HG03354 (cell line): Measurements from ENCODE around the gene RASEF.

Experiments
- ATAC-seq: cut with Tn5 transposase; IDR thresholded peaks from one replicate; pipeline ENCODE4 v1.9.1; 2021; ENCODE audit warnings: mild to moderate bottlenecking; ENCODE audit not compliant: unreplicated experiment, poor library complexity, severe bottlenecking

RASEF gene

GRCh38 chr9:83060556-83060955 lies 2.4 kb downstream of the RASEF start:
- no peak for ATAC-seq

- ATAC-seq: no peak
These were observed 3.5 kb downstream of the RASEF start for GRCh38 chr9:83059417-83059816.

- ATAC-seq: no peak
These were observed 6.0 kb downstream of the RASEF start for GRCh38 chr9:83056911-83057310.

- ATAC-seq: no peak
These were observed 6.8 kb downstream of the RASEF start for GRCh38 chr9:83056174-83056573.

GRCh38 chr9:83047839-83048775 lies 14.8 kb downstream of the RASEF start:
- ATAC-seq: no peak

- ATAC-seq: no peak
These were observed 19.3 kb downstream of the RASEF start for GRCh38 chr9:83043597-83043996.

GRCh38 chr9:83041771-83042170 lies 21.2 kb downstream of the RASEF start:
- ATAC-seq: no peak

GRCh38 chr9:83039303-83039702 lies 23.6 kb downstream of the RASEF start:
- ATAC-seq: no peak

- ATAC-seq: no peak
These were observed 26.9 kb downstream of the RASEF start for GRCh38 chr9:83036043-83036442.

- no peak for ATAC-seq
These were observed 27.8 kb downstream of the RASEF start for GRCh38 chr9:83035143-83035542.

GRCh38 chr9:83034587-83034986 lies 28.4 kb downstream of the RASEF start:
- no peak for ATAC-seq

- ATAC-seq: no peak
These were observed 28.9 kb downstream of the RASEF start for GRCh38 chr9:83034026-83034425.

- ATAC-seq: no peak
These were observed 30.8 kb downstream of the RASEF start for GRCh38 chr9:83032065-83032625.

- ATAC-seq: no peak
These were observed 32.4 kb downstream of the RASEF start for GRCh38 chr9:83030391-83031107.

GRCh38 chr9:83029531-83030137 lies 33.3 kb downstream of the RASEF start:
- no peak for ATAC-seq

GRCh38 chr9:83027153-83027891 lies 35.6 kb downstream of the RASEF start:
- ATAC-seq: no peak

- no peak for ATAC-seq
These were observed 38.3 kb downstream of the RASEF start for GRCh38 chr9:83024506-83025125.

- no peak for ATAC-seq
These were observed 39.8 kb downstream of the RASEF start for GRCh38 chr9:83023151-83023550.

- ATAC-seq: no peak
These were observed 42.1 kb downstream of the RASEF start for GRCh38 chr9:83020864-83021263.
